GM23248 (cell line): ENCODE data around the gene TLE1.

ENCODE experiments used
- EZH2 ChIP-seq: fragments of 200-600 bp; sonication (generic); IDR thresholded peaks from 2 replicates; pipeline ENCODE4 v1.6.1; 2018; ENCODE audit warnings: antibody characterized with exemption, mild to moderate bottlenecking; ENCODE audit not compliant: insufficient read depth, poor library complexity, severe bottlenecking
- EZH2phosphoT487 ChIP-seq: fragments of 200-600 bp; sonication (generic); IDR thresholded peaks from 2 replicates; pipeline ENCODE4 v1.6.1; 2018; ENCODE audit warnings: antibody characterized with exemption, moderate library complexity, mild to moderate bottlenecking, low read depth; ENCODE audit not compliant: insufficient read depth

DNA sequence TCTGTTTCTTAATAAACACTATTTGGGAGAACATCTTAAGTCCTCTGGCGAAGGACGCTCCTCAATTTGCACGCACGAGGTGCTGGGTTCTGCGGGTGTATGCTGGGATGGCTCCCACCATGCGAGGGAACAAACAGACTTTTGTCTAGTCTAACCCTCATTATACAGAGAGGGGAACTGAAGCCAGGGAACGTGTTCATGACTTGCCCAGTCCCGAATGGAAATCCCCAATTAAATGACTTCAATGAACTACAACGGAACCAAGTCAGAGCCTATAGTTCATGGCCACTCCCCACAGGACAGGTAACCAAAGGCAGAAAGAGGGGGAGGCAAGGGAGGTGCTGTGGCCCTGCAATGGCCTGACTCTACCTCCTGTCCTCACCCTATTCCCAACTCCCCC lies 9.3 kb downstream of the TLE1 start:
- no peak for TF ChIP-seq EZH2
- TF ChIP-seq EZH2phosphoT487 = no peak
